ENCODE results near the gene CDHR1. TPM values are rescaled to one million over a fixed set of nuclear protein-coding genes. Genes with fewer than 3 reads are reported as not detected.

The CDHR1 gene
- total and polyA plus RNA-seq, 3 donors from 2014 or later, result 0.19 to 0.67 (median 0.39) TPM

GRCh38 chr10:84256510-84257342 is 62.4 kb downstream of the CDHR1 start:
- intact Hi-C loops (cut with DNase I; ENCODE audit: low total_unique reads), result no loop called here
- TF ChIP-seq POLR2A (IDR thresholded peaks at IDR 0.05), result no peak
- peak in 2 of 3 experiments; percentile 34 to 47 for TF ChIP-seq CTCF (IDR thresholded peaks at IDR 0.05)
- 30 to 38% methylated on average over 32 to 35 of the region's 35 CpGs for WGBS, 2 donors
- Histone ChIP-seq H3K4me3 (peak overlapping the region; percentile 27 to 41), H3K36me3 (ENCODE audit: low read depth, missing control alignments) (no peaks in the 10 kb centered on the region), H3K27ac (no peak overlapping the region), H3K9me3 (no peaks in the 10 kb centered on the region), H3K4me1 (no peaks in the 10 kb centered on the region), H3K27me3 (no peaks in the 10 kb centered on the region)
- peak; percentile 69 for DNase-seq

- WGBS, 2 donors, result 70 to 71% methylated on average over 11 to 12 of the region's 15 CpGs
- H3K4me1 ChIP-seq, result no peaks in the 10 kb centered on the region
Measured at GRCh38 chr10:84257343-84258020, 63.1 kb downstream of the CDHR1 start.

GRCh38 chr10:84258034-84258695 is 63.8 kb downstream of the CDHR1 start:
- Histone ChIP-seq H3K27me3 (no peaks in the 10 kb centered on the region), H3K27ac (no peak overlapping the region), H3K36me3 (ENCODE audit: low read depth, missing control alignments) (no peaks in the 10 kb centered on the region), H3K4me1 (no peaks in the 10 kb centered on the region), H3K4me3 (no peak overlapping the region), H3K9me3 (no peaks in the 10 kb centered on the region)
- WGBS, 2 donors, result 84 to 88% methylated on average over 7 of the region's 7 CpGs
- no peak for TF ChIP-seq CTCF (IDR thresholded peaks at IDR 0.05)
- TF ChIP-seq POLR2A (IDR thresholded peaks at IDR 0.05), result no peak
- intact Hi-C loops (cut with DNase I; ENCODE audit: low total_unique reads), result no loop called here
- DNase-seq, result no peak

More at GRCh38 chr10:84257343-84258020, 63.1 kb downstream of the CDHR1 start:
- Histone ChIP-seq H3K4me3 (peak overlapping the region in 1 of 2 donors; percentile 41), H3K27me3 (no peaks in the 10 kb centered on the region), H3K9me3 (no peaks in the 10 kb centered on the region), H3K27ac (no peak overlapping the region), H3K36me3 (ENCODE audit: low read depth, missing control alignments) (no peaks in the 10 kb centered on the region)
- intact Hi-C loops (cut with DNase I; ENCODE audit: low total_unique reads), result no loop called here
- TF ChIP-seq CTCF (IDR thresholded peaks at IDR 0.05), result no peak
- no peak for TF ChIP-seq POLR2A (IDR thresholded peaks at IDR 0.05)
- no peak for DNase-seq

DNA sequence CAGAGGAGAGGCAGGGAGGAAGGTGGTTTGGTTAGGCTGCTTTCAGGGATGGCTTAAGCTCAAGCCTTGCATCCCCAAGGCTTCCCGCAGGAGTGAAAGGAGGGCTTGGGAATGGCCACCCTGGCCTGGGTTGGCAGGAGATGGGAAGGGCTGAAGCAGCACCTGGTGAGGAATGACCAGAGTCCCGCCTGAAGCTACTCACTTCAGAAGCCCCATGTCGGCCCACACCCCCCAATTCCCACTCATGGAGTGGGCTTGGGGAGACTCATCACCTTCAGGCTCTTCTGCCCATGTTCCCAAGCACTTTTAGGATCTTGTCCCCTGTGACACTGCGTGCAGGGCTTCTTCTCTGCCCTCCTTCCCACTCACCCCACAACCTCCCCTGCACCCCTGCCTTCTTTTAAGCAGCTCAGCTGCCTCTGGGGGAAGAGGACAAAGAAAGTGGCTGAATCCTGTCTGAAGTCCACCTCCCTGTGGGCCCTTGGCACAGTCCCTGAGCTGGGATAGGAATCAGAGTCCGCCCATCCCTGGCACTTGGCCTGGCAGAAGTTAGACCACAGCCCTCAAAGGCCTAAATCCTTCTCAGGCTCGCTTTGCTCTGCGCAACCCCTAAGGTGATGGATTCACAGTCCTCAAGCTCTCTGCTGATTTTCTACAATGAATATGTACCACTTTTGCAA is 67.0 kb downstream of the CDHR1 start:
- no peaks in the 10 kb centered on the region for H3K27me3 ChIP-seq
- H3K27ac ChIP-seq, result no peak overlapping the region
- 85 to 92% methylated on average over 7 of the region's 7 CpGs for WGBS, 2 donors
- no peak overlapping the region for H3K4me3 ChIP-seq
- TF ChIP-seq POLR2A (IDR thresholded peaks at IDR 0.05), result no peak
- TF ChIP-seq CTCF (IDR thresholded peaks at IDR 0.05), result no peak
- no peak for DNase-seq
- intact Hi-C loops (cut with DNase I; ENCODE audit: low total_unique reads), result no loop called here
- no peaks in the 10 kb centered on the region for H3K4me1 ChIP-seq
- no peaks in the 10 kb centered on the region for H3K36me3 ChIP-seq (ENCODE audit: low read depth, missing control alignments)
- H3K9me3 ChIP-seq, result no peaks in the 10 kb centered on the region
